NCI-H2081 treated with DMSO at 0.1 percent for 48 hours (cell line): Measurements from ENCODE around the gene API5.

Experiments used
- DNase-seq: peaks from one replicate; lab custom pipeline; 2025; lab: John Stamatoyannopoulos, UW

The API5 gene

DNA sequence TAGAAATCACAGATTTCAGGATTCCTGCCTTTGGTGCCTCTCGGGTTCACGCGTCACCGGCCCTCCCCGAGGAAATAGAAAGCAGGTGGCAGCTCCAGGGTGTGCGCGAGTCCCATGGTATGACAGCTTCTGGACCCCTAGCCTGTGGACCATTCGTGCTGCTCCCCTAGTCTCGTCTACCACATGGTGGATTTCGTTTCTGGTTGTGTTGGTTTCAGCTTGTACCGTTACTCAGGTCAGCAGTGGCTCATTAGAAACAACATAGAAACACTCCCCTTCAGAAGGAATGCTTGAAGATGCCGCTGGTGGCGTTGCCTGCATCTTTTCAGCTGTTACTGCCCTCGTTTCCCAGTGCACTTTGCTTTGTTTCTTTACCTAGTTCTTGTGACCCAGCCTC lies 47.6 kb downstream of the API5 start:
- no peak for DNase-seq

- no peak for DNase-seq
Measured at GRCh38 chr11:43360361-43361032, 48.7 kb downstream of the API5 start.

GRCh38 chr11:43366677-43367076 lies 54.9 kb downstream of the API5 start:
- DNase-seq, result no peak

GRCh38 chr11:43367382-43368178 lies 55.8 kb downstream of the API5 start:
- DNase-seq, result no peak

DNA sequence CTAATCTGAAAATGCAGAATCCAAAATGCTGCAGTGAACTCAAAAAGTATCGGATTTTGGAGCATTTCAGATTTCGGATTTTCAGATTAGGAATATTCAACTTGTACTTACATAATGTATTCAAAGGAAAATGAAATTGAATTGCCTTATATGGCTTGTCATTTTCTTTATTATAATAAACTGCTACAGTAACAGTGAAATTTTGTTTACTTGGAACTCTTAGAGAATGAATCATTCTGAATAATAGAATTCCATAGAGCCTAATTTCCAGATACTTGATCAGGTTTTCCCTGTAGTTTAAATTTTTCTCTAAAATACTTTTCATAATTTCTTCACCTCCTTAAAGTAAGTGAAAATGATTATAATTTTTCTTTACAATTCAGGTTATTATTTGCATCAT lies 64.3 kb downstream of the API5 start:
- no peak for DNase-seq

DNA sequence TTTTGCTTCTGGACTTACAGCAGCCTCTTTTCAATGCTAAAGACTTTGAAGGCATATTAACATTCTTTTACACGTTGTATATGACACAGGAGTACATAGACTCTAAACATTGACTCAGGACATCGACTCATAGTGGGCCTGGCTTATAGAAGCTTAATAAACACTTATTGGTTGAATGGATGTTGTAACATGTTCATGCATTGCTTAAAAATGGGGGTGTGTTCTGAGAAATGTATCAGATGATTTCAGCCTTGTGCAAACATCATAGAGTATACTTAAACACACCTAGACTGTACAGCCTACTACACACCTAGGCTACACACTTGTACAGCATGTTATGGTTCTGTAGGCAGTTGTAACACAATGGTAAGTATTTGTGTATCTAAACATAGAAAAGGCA lies 64.8 kb downstream of the API5 start:
- DNase-seq, result no peak

DNA sequence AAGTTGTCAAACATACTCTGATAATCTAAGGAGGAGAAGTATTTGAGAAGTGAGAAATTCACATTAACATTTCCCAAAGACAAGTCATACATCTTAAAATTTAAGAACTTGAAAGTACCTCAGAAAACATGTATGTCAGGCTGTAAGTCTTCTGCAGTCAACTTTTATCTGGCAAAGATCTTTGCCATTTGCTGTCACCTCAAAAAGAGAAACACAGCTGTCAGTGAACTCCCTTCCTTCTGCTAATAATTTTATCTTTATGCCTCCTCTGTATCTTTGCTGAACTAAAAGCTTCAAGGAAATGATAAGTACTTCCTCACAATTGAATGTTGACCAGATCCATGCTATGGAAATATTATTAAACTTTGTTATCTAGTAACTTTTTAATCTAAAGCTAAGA lies 65.6 kb downstream of the API5 start:
- no peak for DNase-seq

- DNase-seq, result no peak
Measured at GRCh38 chr11:43378897-43379296, 67.1 kb downstream of the API5 start.

- no peak for DNase-seq
Measured at GRCh38 chr11:43381802-43382201, 70.0 kb downstream of the API5 start.

- no peak for DNase-seq
Measured at GRCh38 chr11:43382614-43383013, 70.8 kb downstream of the API5 start.

DNA sequence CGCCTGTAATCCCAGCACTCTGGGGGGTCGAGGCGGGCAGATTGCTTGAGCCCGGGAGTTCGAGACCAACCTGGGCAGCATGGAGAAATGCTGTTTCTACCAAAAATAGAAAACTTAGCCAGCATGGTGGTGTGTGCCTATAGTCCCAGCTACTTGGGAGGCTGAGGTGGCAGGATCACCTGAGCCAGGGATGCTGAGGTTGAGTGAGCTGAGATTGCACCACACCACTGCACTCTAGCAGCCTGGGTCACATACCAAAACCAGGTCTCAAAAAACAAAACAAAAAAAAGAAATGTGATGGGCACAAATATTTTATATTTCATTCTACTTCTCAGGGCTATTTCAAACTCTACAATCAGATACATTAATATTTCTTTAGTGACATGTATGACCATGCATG lies 72.6 kb downstream of the API5 start:
- no peak for DNase-seq

- DNase-seq, result no peak
Measured at GRCh38 chr11:43392713-43393112, 80.9 kb downstream of the API5 start.

DNA sequence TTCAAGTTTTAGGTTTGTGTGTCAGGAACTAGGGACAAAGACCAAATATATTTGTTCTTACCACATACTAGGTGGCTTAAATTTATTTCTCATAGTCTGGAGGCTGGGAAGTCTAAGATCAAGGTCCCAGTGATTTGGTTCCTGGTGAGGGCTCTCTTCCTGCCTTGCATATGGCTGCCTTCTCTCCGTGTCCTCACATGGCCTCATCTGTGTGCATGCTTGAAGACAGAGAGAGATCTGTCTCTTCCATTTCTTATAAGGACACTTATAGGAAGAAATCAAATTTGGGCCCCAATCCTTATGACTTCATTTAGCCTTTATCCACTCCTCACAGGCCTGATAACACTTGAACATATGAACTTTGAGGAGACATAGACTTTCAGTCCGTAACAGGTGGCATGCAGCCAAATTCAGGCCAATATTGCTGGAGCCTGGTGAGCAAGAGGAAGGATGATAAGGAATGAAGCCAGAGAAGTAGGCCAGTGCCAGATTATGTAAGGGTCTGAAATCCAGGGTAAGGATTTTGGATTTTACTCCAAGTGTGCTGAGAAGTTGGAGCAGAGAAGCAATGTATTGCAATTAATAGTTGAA lies 82.1 kb downstream of the API5 start:
- DNase-seq, result no peak
